ENCODE measurements around the gene KRTAP5-8.
"Not testable (repeated sequence)": the region's sequence is repeated elsewhere in the genome, so short reads cannot be mapped to it uniquely, and the experiment has no call there.

DNA sequence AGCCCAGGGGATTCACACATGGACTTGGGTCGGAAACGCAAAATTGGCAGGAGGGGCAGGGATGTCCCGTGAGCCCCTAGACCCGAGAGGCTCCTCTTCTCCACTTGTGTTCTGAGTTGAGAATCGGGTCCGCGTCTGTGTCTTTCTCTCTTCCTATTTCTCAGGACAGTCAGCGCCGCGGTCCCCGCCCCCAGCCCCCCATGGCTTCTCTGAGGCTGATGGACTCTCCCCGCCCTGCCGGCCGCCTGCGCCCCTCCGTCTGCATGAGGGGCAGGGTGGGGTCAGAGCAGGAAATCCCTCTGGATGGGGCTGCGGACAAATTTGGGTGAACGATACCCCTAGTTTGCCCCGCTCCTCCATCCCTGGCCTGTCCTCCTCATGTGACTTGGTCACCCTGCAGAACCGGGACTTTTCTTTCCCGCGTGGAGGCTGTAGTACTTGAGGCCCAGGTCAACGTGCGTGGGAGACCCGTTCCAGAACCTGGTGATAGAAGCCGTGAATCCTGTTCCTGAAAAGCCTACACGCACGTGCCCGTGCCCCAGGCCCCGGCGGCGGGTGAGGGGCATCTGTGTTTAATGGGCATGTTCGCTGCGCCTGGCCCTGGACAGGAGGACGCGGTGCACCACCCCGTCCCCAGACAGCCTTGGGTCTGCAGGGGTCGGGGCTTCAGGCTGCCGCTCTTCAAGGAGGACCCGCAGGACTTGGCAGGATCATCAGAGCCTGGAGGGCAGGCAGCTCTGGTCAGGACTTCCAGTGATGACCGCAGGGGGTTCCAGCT is 39.1 kb downstream of the KRTAP5-8 start:
- not testable (repeated sequence) for TF ChIP-seq EZH2 (IDR thresholded peaks at IDR 0.05; ENCODE audit: borderline replicate concordance, low read depth, low read length, poor library complexity, severe bottlenecking)
- TF ChIP-seq, protein P1, sequence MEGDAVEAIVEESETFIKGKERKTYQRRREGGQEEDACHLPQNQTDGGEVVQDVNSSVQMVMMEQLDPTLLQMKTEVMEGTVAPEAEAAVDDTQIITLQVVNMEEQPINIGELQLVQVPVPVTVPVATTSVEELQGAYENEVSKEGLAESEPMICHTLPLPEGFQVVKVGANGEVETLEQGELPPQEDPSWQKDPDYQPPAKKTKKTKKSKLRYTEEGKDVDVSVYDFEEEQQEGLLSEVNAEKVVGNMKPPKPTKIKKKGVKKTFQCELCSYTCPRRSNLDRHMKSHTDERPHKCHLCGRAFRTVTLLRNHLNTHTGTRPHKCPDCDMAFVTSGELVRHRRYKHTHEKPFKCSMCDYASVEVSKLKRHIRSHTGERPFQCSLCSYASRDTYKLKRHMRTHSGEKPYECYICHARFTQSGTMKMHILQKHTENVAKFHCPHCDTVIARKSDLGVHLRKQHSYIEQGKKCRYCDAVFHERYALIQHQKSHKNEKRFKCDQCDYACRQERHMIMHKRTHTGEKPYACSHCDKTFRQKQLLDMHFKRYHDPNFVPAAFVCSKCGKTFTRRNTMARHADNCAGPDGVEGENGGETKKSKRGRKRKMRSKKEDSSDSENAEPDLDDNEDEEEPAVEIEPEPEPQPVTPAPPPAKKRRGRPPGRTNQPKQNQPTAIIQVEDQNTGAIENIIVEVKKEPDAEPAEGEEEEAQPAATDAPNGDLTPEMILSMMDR (conservative IDR thresholded peaks at IDR 0.05; ENCODE audit: low read depth, low read length), result not testable (repeated sequence)

Measured in A673 (cell line).